Right cardiac atrium (tissue), 5 donors: ENCODE results near the gene PFKL. TPM values are rescaled to one million over a fixed set of nuclear protein-coding genes. Genes with fewer than 3 reads are reported as not detected.

ENCODE experiments used
- ATAC-seq, 2 donors: fragments of 200-7000 bp; cut with Tn5 transposase; one replicate each; pipeline versions ENCODE4 v1.8.0 to v1.9.1; 2020; ENCODE audit warnings: moderate library complexity in 2 of 2, mild to moderate bottlenecking in 1 of 2
- DNase-seq, 3 donors: peaks; one replicate each; pipeline ENCODE4 v3.0.0-alpha.2; 2020
- H3K27ac ChIP-seq: one replicate; pipeline ENCODE4 v1.5.1; 2013; ENCODE audit warnings: mild to moderate bottlenecking, low read length, control low read depth, moderate library complexity
- H3K27me3 ChIP-seq: one replicate; pipeline ENCODE4 v1.6.1; 2013; ENCODE audit not compliant: control insufficient read depth, insufficient read depth
- H3K4me1 ChIP-seq: one replicate; pipeline ENCODE4 v1.6.1; 2013; ENCODE audit warnings: low read length; ENCODE audit not compliant: control insufficient read depth, insufficient read depth
- H3K4me3 ChIP-seq: one replicate; pipeline ENCODE4 v1.5.1; 2013; ENCODE audit warnings: low read length, control low read depth
- H3K9me3 ChIP-seq: one replicate; pipeline ENCODE4 v1.6.1; 2013; ENCODE audit warnings: low read length; ENCODE audit not compliant: control insufficient read depth
- WGBS: extraction: QIAGEN DNeasy Blood & Tissue Kit; methylation state at CpG from one replicate; pipeline ENCODE4 v1.1.7; 2013; 5-methylcytosine and 5-hydroxymethylcytosine counted together
- intact Hi-C, 4 donors: fragments of 100-400 bp; cut with DNase I; formaldehyde crosslinking; loops; one replicate each; pipeline versions ENCODE4 v1.11.0 to v1.14.0; 2022 to 2023
- polyA plus RNA-seq: library from polyadenylated mRNA; stranded (reverse); fragments of 200-250 nt; gene quantifications from one replicate; pipeline ENCODE4 v1.2.3, GENCODE V29; 2013
- total RNA-seq, 4 donors: library from RNA; stranded (reverse); fragmentation: NEBNext Ultra II Directional; extraction: Animal tissue kit (Norgen Biotek cat#: 25700); gene quantifications; one replicate each; pipeline ENCODE4 v1.2.1, GENCODE V29; 2021
- donor health status: healthy with polysubstance abuse.
- donor health status: DM: no; HTN: yes; CAD: no.
- donor health status: DM: no; HTN: no; CAD: no.
- donor health status: DM: no; HTN: yes; CAD: no; lungs with severe emphysema.
- donor health status: DM: yes; HTN: yes; CAD: no.

Gene PFKL
- total and polyA plus RNA-seq, 5 donors: 42.8 to 54.9 (median 48.2) TPM

GRCh38 chr21:44324854-44325107 lies 24.9 kb downstream of the PFKL start:
- ATAC-seq: no peak
- 94% methylated on average over 11 of the region's 11 CpGs for WGBS
- Histone ChIP-seq H3K9me3 (no peaks in the 10 kb centered on the region), H3K4me1 (no peaks in the 10 kb centered on the region), H3K27ac (no peak overlapping the region), H3K4me3 (no peak overlapping the region), H3K27me3 (no peaks in the 10 kb centered on the region)
- intact Hi-C loops: no loop called here
- DNase-seq: peak in 1 of 3 donors; percentile 59

- peak in 1 of 3 donors; percentile 58 for DNase-seq
- no peaks in the 10 kb centered on the region for H3K4me1 ChIP-seq
- H3K27ac ChIP-seq: no peak overlapping the region
- intact Hi-C loops: no loop called here
- H3K27me3 ChIP-seq: no peaks in the 10 kb centered on the region
- WGBS: 89% methylated on average over 44 of the region's 44 CpGs
- no peaks in the 10 kb centered on the region for H3K9me3 ChIP-seq
- no peak overlapping the region for H3K4me3 ChIP-seq
- ATAC-seq: no peak
These were observed 25.8 kb downstream of the PFKL start for GRCh38 chr21:44325386-44326271.

- ATAC-seq (no peak), DNase-seq (peak in 1 of 3 donors; percentile 65)
- Histone ChIP-seq H3K4me1 (no peaks in the 10 kb centered on the region), H3K4me3 (no peak overlapping the region), H3K27ac (no peak overlapping the region), H3K9me3 (no peaks in the 10 kb centered on the region), H3K27me3 (no peaks in the 10 kb centered on the region)
- WGBS: 86% methylated on average over 13 of the region's 13 CpGs
- intact Hi-C loops: no loop called here
These were observed 26.4 kb downstream of the PFKL start for GRCh38 chr21:44326272-44326647.

GRCh38 chr21:44326716-44327602 lies 27.1 kb downstream of the PFKL start:
- H3K4me1 ChIP-seq: no peaks in the 10 kb centered on the region
- 88% methylated on average over 26 of the region's 26 CpGs for WGBS
- no peaks in the 10 kb centered on the region for H3K27me3 ChIP-seq
- intact Hi-C loops: no loop called here
- H3K9me3 ChIP-seq: no peaks in the 10 kb centered on the region
- ATAC-seq: no peak
- no peak overlapping the region for H3K4me3 ChIP-seq
- peak in 1 of 3 donors; percentile 65 for DNase-seq
- H3K27ac ChIP-seq: no peak overlapping the region

GRCh38 chr21:44327603-44327974 lies 27.7 kb downstream of the PFKL start:
- 88% methylated on average over 11 of the region's 11 CpGs for WGBS
- ATAC-seq (no peak), DNase-seq (peak in 1 of 3 donors; percentile 50)
- Histone ChIP-seq H3K27ac (no peak overlapping the region), H3K27me3 (no peaks in the 10 kb centered on the region), H3K9me3 (no peaks in the 10 kb centered on the region), H3K4me3 (no peak overlapping the region), H3K4me1 (no peaks in the 10 kb centered on the region)
- intact Hi-C loops: no loop called here

- no peaks in the 10 kb centered on the region for H3K27me3 ChIP-seq
- DNase-seq: peak in 1 of 3 donors; percentile 63
- H3K27ac ChIP-seq: no peak overlapping the region
- H3K4me3 ChIP-seq: no peak overlapping the region
- ATAC-seq: no peak
- no peaks in the 10 kb centered on the region for H3K4me1 ChIP-seq
- intact Hi-C loops: no loop called here
- 83% methylated on average over 25 of the region's 25 CpGs for WGBS
- H3K9me3 ChIP-seq: no peaks in the 10 kb centered on the region
These were observed 28.5 kb downstream of the PFKL start for GRCh38 chr21:44328242-44328895.

- H3K9me3 ChIP-seq: no peaks in the 10 kb centered on the region
- DNase-seq (peak in 1 of 3 donors; percentile 52), ATAC-seq (no peak)
- no peaks in the 10 kb centered on the region for H3K4me1 ChIP-seq
- H3K4me3 ChIP-seq: no peak overlapping the region
- intact Hi-C loops: no loop called here
- WGBS: 78% methylated on average over 26 of the region's 26 CpGs
- no peaks in the 10 kb centered on the region for H3K27me3 ChIP-seq
- H3K27ac ChIP-seq: no peak overlapping the region
These were observed 29.4 kb downstream of the PFKL start for GRCh38 chr21:44329086-44329889.

- 85% methylated on average over 44 of the region's 44 CpGs for WGBS
- intact Hi-C loops: no loop called here
- Histone ChIP-seq H3K27ac (no peak overlapping the region), H3K4me1 (no peaks in the 10 kb centered on the region), H3K9me3 (no peaks in the 10 kb centered on the region), H3K27me3 (no peaks in the 10 kb centered on the region), H3K4me3 (no peak overlapping the region)
- ATAC-seq (peak in 1 of 2 donors; percentile 2), DNase-seq (peak in 1 of 3 donors; percentile 65)
These were observed 30.3 kb downstream of the PFKL start for GRCh38 chr21:44329971-44330681.

GRCh38 chr21:44330698-44331097 lies 30.8 kb downstream of the PFKL start:
- H3K4me3 ChIP-seq: no peak overlapping the region
- no peaks in the 10 kb centered on the region for H3K9me3 ChIP-seq
- DNase-seq: peak in 1 of 3 donors; percentile 62
- no peaks in the 10 kb centered on the region for H3K27me3 ChIP-seq
- intact Hi-C loops: no loop called here
- H3K4me1 ChIP-seq: no peaks in the 10 kb centered on the region
- 81% methylated on average over 18 of the region's 18 CpGs for WGBS
- H3K27ac ChIP-seq: no peak overlapping the region
- ATAC-seq: no peak

- H3K27ac ChIP-seq: no peak overlapping the region
- H3K27me3 ChIP-seq: no peaks in the 10 kb centered on the region
- ATAC-seq (no peak), DNase-seq (peak in 1 of 3 donors; percentile 67)
- no peak overlapping the region for H3K4me3 ChIP-seq
- no peaks in the 10 kb centered on the region for H3K4me1 ChIP-seq
- 82% methylated on average over 16 of the region's 16 CpGs for WGBS
- no peaks in the 10 kb centered on the region for H3K9me3 ChIP-seq
- intact Hi-C loops: no loop called here
These were observed 31.4 kb downstream of the PFKL start for GRCh38 chr21:44331209-44331608.
